IMR-90 (cell line): Measurements from ENCODE around the gene CYREN. TPM values are rescaled to one million over a fixed set of nuclear protein-coding genes. Genes with fewer than 3 reads are reported as not detected.

ENCODE experiments used
- ATAC-seq: fragments of 200-7000 bp; cut with Tn5 transposase; 2 replicates; pipeline ENCODE4 v1.9.1; 2020; ENCODE audit warnings: low read depth, mild to moderate bottlenecking, moderate library complexity
- BruUV-seq: library from RNA; stranded (reverse); fragments of 400-500 nt; replicated peaks from 2 replicates; lab custom pipeline; 2021; lab: Mats Ljungman, UMichigan
- CTCF ChIA-PET: fragments of 300-600 bp; formaldehyde crosslinking; extraction: SDS; loops from one replicate; lab custom pipeline; 2021; ENCODE audit warnings: antibody characterized with exemption; lab: Yijun Ruan, JAX
- POLR2A ChIA-PET: fragments of 300-600 bp; sonication (Branson Sonifier 250); formaldehyde crosslinking; loops from one replicate; lab custom pipeline; 2022; ENCODE audit warnings: antibody characterized with exemption; ENCODE audit not compliant: unreplicated experiment; lab: Charles Lee
- DNase-seq: peaks from one replicate; pipeline ENCODE4 v3.0.0; 2013
- H2AFZ ChIP-seq: replicated peaks from 2 replicates; pipeline ENCODE3; 2013; ENCODE audit warnings: low read length, mild to moderate bottlenecking; ENCODE audit not compliant: poor library complexity
- H2AK5ac ChIP-seq: 2 replicates; pipeline ENCODE4 v1.6.1; 2013; ENCODE audit warnings: low read depth, low read length, inconsistent platforms
- H2AK9ac ChIP-seq: replicated peaks from 2 replicates; pipeline ENCODE3; 2013; ENCODE audit warnings: mild to moderate bottlenecking, low read depth, low read length, moderate library complexity; ENCODE audit not compliant: poor library complexity
- H2BK120ac ChIP-seq: 2 replicates; pipeline ENCODE4 v1.6.1; 2013; ENCODE audit warnings: low read depth, low read length, inconsistent platforms
- H2BK15ac ChIP-seq: 3 replicates; pipeline ENCODE4 v1.6.1; 2013; ENCODE audit warnings: low read depth, low read length, inconsistent platforms
- H2BK20ac ChIP-seq: 2 replicates; pipeline ENCODE4 v1.6.1; 2013; ENCODE audit warnings: low read depth, mild to moderate bottlenecking, inconsistent platforms, low read length, moderate library complexity
- H2BK5ac ChIP-seq: 2 replicates; pipeline ENCODE4 v1.6.1; 2013; ENCODE audit warnings: mild to moderate bottlenecking, low read depth, low read length, inconsistent platforms; ENCODE audit not compliant: poor library complexity, severe bottlenecking
- H3K14ac ChIP-seq: replicated peaks from 2 replicates; pipeline ENCODE4 v1.6.1; 2013; ENCODE audit warnings: low read depth, low read length, inconsistent platforms
- H3K18ac ChIP-seq: 2 replicates; pipeline ENCODE4 v1.6.1; 2013; ENCODE audit warnings: low read depth, low read length, control low read depth
- H3K23ac ChIP-seq: 2 replicates; pipeline ENCODE4 v1.6.1; 2013; ENCODE audit warnings: low read depth, low read length, inconsistent platforms
- H3K27ac ChIP-seq: 2 replicates; pipeline ENCODE4 v1.5.1; 2013; ENCODE audit warnings: mild to moderate bottlenecking, control low read depth, low read length; ENCODE audit not compliant: insufficient read depth
- H3K27me3 ChIP-seq: 2 replicates; pipeline ENCODE4 v1.6.1; 2013; ENCODE audit warnings: low read length; ENCODE audit not compliant: control insufficient read depth, insufficient read depth
- H3K36me3 ChIP-seq: 2 replicates; pipeline ENCODE4 v1.6.1; 2013; ENCODE audit warnings: low read length, mixed read lengths; ENCODE audit not compliant: control insufficient read depth, insufficient read depth
- H3K4ac ChIP-seq: 2 replicates; pipeline ENCODE4 v1.6.1; 2013; ENCODE audit warnings: low read depth, low read length, inconsistent platforms
- H3K4me1 ChIP-seq: 2 replicates; pipeline ENCODE4 v1.6.1; 2013; ENCODE audit warnings: low read length, mixed read lengths; ENCODE audit not compliant: control insufficient read depth, insufficient read depth
- H3K4me2 ChIP-seq: 2 replicates; pipeline ENCODE4 v1.6.1; 2013; ENCODE audit warnings: low read depth, mild to moderate bottlenecking, control low read depth, low read length, moderate library complexity
- H3K4me3 ChIP-seq: 2 replicates; pipeline ENCODE4 v1.5.1; 2013; ENCODE audit warnings: low read depth, mild to moderate bottlenecking, control low read depth, low read length, moderate library complexity; ENCODE audit not compliant: insufficient read depth
- H3K56ac ChIP-seq: 2 replicates; pipeline ENCODE4 v1.6.1; 2013; ENCODE audit warnings: low read length, inconsistent platforms; ENCODE audit not compliant: insufficient read depth; ENCODE audit errors: extremely low read depth
- H3K79me1 ChIP-seq, 2 experiments: 2 replicates each; pipeline ENCODE4 v1.6.1; 2013; ENCODE audit warnings: low read length in 2 of 2, inconsistent platforms in 1 of 2, low read depth in 1 of 2
- H3K9ac ChIP-seq: 2 replicates; pipeline ENCODE4 v1.6.1; 2013; ENCODE audit warnings: low read depth, low read length, control low read depth
- H3K9me1 ChIP-seq: 2 replicates; pipeline ENCODE4 v1.6.1; 2013; ENCODE audit warnings: low read length, inconsistent platforms; ENCODE audit not compliant: insufficient read depth
- H3K9me3 ChIP-seq: 2 replicates; pipeline ENCODE4 v1.6.1; 2013; ENCODE audit warnings: low read length; ENCODE audit not compliant: control insufficient read depth, insufficient read depth
- H4K20me1 ChIP-seq: 2 replicates; pipeline ENCODE4 v1.6.1; 2013; ENCODE audit warnings: low read length, inconsistent platforms; ENCODE audit not compliant: insufficient read depth
- H4K5ac ChIP-seq: 2 replicates; pipeline ENCODE4 v1.6.1; 2013; ENCODE audit warnings: mild to moderate bottlenecking, low read depth, low read length, control low read depth
- H4K8ac ChIP-seq, 2 experiments: 2 replicates each; pipeline ENCODE4 v1.6.1; 2013; ENCODE audit warnings: low read depth in 2 of 2, low read length in 2 of 2, control low read depth in 1 of 2, inconsistent platforms in 1 of 2
- H4K91ac ChIP-seq: 2 replicates; pipeline ENCODE4 v1.6.1; 2013; ENCODE audit warnings: low read depth, low read length, inconsistent platforms; ENCODE audit not compliant: insufficient read depth
- ELK1 ChIP-seq: fragments of 150-350 bp; IDR thresholded peaks from 2 replicates; pipeline ENCODE4 v1.6.1; 2016; ENCODE audit warnings: low read depth, mild to moderate bottlenecking, low read length, moderate library complexity, borderline replicate concordance
- MAFK ChIP-seq: IDR thresholded peaks from 2 replicates; pipeline ENCODE4 v1.6.1; 2012; ENCODE audit warnings: low read depth, low read length, improper control_type of control experiment
- WGBS, 2 experiments: methylation state at CpG; one replicate each; pipeline versions ENCODE4 v1.1.5 to v1.1.7; 2013; ENCODE audit warnings: missing lambda C conversion rate in 2 of 2; ENCODE audit not compliant: insufficient read length in 1 of 2; ENCODE audit errors: extremely low coverage in 2 of 2; 5-methylcytosine and 5-hydroxymethylcytosine counted together
- dilution Hi-C: fragments of 300-500 bp; cut with HindIII; formaldehyde crosslinking; loops from one replicate; pipeline ENCODE4 v1.14.3; 2018; ENCODE audit warnings: low sequenced_read_pairs; ENCODE audit not compliant: unreplicated experiment
- in situ Hi-C: fragments of 300-500 bp; cut with MboI; formaldehyde crosslinking; loops from 3 replicates; pipeline ENCODE4 v1.14.3; 2019; ENCODE audit warnings: low sequenced_read_pairs, inconsistent platforms, mixed read lengths
- intact Hi-C: fragments of 100-400 bp; cut with micrococcal nuclease; formaldehyde crosslinking; loops from 2 replicates; pipeline ENCODE4 v1.10.0; 2022
- polyA plus RNA-seq, 3 experiments: library from polyadenylated mRNA; depleted of rRNA; stranded (reverse); fragments of >200 nt; gene quantifications; 2 replicates each; pipeline ENCODE4 v1.2.3, GENCODE V29; 2012; ENCODE audit warnings: low replicate concordance in 1 of 3
- total RNA-seq: library from RNA; depleted of rRNA; stranded (reverse); fragments of >200 nt; gene quantifications from 2 replicates; pipeline ENCODE4 v1.2.3, GENCODE V29; 2012

CYREN gene
- total and polyA plus RNA-seq, 2 of the 4 experiments (the other 2 are of a cell fraction), result 26.5 to 29.2 TPM

DNA sequence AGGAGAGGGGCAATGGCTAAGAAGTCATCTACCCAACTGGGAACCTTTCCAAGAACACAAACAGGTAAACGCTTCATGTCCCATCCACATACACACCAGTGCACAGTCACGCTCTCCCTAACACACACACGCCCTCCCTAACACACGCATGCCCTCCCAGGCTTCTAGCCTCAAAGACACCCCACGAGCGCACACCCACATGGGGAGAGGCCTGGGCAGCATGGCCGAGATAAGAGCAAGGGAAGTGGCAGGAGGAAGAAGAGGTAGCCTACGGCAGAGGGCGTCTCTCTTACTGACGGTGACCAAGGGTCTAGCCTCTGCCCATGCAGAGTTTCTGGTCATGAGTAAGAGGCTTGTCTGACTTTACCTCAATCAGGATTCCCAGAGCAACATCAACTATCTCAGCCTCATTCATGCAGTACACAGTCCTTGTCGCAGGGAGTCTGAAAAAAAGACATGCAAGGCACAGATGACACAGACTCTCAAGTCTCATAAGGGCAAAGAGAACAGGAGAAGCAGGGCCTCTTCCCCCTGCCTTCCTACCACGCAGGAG is 3.1 kb downstream of the CYREN start:
- H3K4me2 ChIP-seq, result no peak overlapping the region
- TF ChIP-seq MAFK (no peak), ELK1 (no peak)
- BruUV-seq, result no TSS peak
- no peak overlapping the region for H4K5ac ChIP-seq
- no peak overlapping the region for H2BK120ac ChIP-seq
- ChIA-PET CTCF (no interaction called here), POLR2A (no interaction called here)
- WGBS, 2 experiments, result 100% methylated on average over 1 of the region's 12 CpGs; no CpG with 5 or more reads in 1 of the 2 experiments
- ATAC-seq (no peak), DNase-seq (no peak)
- H3K56ac ChIP-seq, result no peak overlapping the region
- no peak overlapping the region for H4K8ac ChIP-seq
- in situ Hi-C loops (loop anchor here (10.0 kb wide), 2 partner anchors 183 to 483 kb away; partner anchors contain the start of gene AGBL3), intact Hi-C loops (no loop called here), dilution Hi-C loops (no loop called here)
- no peaks in the 10 kb centered on the region for H3K9me3 ChIP-seq
- peaks cover 20% of the 10 kb centered on the region for H3K9me1 ChIP-seq
- no peak overlapping the region for H2BK20ac ChIP-seq
- no peak overlapping the region for H3K27ac ChIP-seq
- no peak overlapping the region for H2BK5ac ChIP-seq
- no peak overlapping the region for H3K9ac ChIP-seq
- no peak overlapping the region for H3K4me3 ChIP-seq
- H2AFZ ChIP-seq, result no peak overlapping the region
- peaks cover 12% of the 10 kb centered on the region for H3K4me1 ChIP-seq
- H3K79me1 ChIP-seq, result peaks cover 30 to 55% of the 10 kb centered on the region in 2 experiments
- no peak overlapping the region for H4K91ac ChIP-seq
- H3K27me3 ChIP-seq, result no peaks in the 10 kb centered on the region
- no peak overlapping the region for H3K14ac ChIP-seq
- H3K36me3 ChIP-seq, result peaks cover 42% of the 10 kb centered on the region
- H4K20me1 ChIP-seq, result 0 out of 2 replicates have a peak, but pooled peaks cover 4% of the 10 kb centered on the region
- H3K4ac ChIP-seq, result no peak overlapping the region
- no peak overlapping the region for H3K18ac ChIP-seq
- no peak overlapping the region for H2BK15ac ChIP-seq
- H2AK5ac ChIP-seq, result no peak overlapping the region
- H2AK9ac ChIP-seq, result peak overlapping the region; percentile 51
- no peak overlapping the region; the same call in 1 of the 2 replicates for H3K23ac ChIP-seq
